Fibroblast of pulmonary artery (primary cell): ENCODE results near the gene DYRK3.

ENCODE experiments used
- DNase-seq: peaks from one replicate; pipeline ENCODE4 v3.0.0-alpha.2; 2010; ENCODE audit warnings: low read depth
- H3K4me3 ChIP-seq: replicated peaks from 2 replicates; pipeline ENCODE4 v1.5.1; 2011; ENCODE audit warnings: low read depth, mild to moderate bottlenecking, control low read depth, low read length, moderate library complexity
- TF ChIP-seq, protein P1 (sequence below): IDR thresholded peaks from 2 replicates; pipeline ENCODE4 v1.5.1; 2011; ENCODE audit warnings: mild to moderate bottlenecking, control low read depth, low read length, inconsistent platforms; ENCODE audit errors: missing control alignments

Gene DYRK3

DNA sequence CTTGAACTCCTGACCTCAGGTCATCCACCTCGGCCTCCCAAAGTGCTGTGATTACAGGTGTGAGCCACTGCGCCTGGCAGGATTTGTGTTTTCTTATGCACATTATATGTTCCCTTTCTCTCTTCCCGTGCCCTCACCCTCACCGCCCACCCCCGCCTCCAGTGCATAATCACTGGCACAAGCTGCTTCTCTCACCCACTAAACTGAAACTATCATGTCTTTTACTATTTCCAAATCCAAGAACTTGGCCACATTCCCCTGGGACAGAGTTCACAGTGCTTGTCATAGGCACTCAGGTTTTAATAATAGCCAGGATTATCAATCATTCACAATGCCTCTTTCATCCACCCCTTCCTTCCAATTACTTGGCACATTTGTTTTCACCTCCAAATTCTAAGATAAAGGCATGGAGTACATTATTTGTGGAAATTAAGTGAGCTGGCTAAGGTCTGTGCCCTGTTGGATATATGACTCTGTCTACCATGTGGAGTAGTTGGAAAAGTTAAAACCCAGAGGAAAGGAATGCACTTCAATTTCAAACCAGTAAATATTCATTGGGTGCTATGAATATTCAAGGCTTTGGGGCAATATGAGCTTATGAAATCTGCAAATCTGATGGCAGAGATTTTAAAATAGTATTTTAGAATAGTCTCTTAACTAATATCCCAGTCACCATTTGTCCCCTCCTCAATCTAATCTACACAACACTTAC, 31.8 kb downstream of the DYRK3 start:
- TF ChIP-seq, protein P1, sequence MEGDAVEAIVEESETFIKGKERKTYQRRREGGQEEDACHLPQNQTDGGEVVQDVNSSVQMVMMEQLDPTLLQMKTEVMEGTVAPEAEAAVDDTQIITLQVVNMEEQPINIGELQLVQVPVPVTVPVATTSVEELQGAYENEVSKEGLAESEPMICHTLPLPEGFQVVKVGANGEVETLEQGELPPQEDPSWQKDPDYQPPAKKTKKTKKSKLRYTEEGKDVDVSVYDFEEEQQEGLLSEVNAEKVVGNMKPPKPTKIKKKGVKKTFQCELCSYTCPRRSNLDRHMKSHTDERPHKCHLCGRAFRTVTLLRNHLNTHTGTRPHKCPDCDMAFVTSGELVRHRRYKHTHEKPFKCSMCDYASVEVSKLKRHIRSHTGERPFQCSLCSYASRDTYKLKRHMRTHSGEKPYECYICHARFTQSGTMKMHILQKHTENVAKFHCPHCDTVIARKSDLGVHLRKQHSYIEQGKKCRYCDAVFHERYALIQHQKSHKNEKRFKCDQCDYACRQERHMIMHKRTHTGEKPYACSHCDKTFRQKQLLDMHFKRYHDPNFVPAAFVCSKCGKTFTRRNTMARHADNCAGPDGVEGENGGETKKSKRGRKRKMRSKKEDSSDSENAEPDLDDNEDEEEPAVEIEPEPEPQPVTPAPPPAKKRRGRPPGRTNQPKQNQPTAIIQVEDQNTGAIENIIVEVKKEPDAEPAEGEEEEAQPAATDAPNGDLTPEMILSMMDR: no peak
- H3K4me3 ChIP-seq: no peak overlapping the region
- DNase-seq: no peak

DNA sequence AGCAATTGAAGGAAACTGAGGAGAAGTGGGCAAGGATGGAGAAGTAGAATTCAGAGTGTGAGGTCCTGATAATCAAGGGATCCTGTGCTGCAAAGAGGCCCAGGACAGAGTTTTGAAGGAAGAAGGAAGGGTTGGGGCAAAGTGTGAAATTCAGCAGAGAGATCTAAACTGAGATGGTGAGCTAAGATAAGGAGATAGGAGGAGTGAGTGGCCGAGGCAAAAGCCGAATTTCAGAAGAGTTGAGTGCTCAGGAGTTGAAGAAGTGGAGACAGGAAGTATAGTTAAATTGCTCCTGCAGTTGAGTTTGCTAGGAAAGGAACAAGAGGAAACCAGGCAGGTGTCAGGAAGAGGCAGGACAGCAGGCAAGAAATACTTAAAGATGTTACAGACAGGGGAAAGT, 33.0 kb downstream of the DYRK3 start:
- no peak for DNase-seq
- TF ChIP-seq, protein P1: no peak
- H3K4me3 ChIP-seq: no peak overlapping the region

DNA sequence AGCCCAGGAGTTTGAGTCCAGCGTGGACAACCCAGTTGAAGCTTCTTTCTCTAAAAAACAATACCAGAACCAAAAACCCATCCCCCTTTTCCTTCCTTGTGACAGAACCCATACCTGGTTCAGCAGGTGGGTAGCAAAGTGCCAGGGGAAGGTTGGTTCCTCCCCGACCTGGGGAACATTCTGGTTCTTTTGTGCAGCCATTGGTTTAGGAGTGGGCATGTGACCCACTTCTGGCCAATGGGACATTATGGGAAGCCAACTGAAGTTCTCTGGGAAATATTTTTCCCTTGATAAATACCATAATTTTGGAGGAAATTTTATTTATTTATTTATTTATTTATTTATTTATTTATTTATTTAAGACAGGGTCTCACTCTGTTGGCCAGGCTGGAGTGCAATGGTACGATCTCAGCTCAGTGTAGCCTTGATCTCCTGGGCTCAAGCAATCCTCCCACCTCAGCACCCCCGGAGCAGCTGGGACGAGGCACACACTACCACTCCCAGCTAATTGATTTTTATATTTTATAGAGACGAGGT, 33.6 kb downstream of the DYRK3 start:
- no peak for DNase-seq
- H3K4me3 ChIP-seq: no peak overlapping the region
- TF ChIP-seq, protein P1: no peak

DNA sequence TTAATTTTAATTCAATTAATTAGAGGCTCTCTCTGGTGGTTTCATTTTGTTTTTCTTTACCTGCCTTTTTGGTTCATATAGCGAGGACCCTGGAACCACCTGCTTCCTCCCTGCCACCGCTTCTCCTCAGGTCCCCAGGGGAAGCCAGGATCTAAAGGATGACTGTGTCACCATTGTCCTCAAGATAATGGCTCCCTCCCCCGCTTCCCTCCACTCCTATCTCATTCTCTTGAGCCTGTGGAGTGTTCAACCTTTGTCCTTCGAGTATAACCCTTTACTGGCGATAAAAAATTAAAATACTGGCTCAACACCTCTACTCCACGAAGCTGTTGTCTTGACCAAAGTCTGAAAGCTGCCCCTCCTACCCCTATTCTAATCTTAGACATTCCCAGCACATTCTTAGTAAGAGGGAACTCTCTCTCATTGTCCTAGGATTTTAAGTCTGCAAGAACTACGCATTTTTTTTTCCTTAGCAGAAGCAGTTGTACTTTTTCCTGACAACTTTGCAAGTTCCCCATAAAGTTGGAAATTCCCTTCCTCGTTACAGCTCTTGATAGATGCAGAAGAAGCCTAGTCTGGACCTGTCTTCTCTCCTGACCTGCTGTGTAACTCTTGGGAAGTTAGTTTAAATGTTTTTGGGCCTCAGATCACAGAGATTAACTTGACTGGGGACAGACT, 36.8 kb downstream of the DYRK3 start:
- no peak overlapping the region for H3K4me3 ChIP-seq
- no peak for DNase-seq
- TF ChIP-seq, protein P1: no peak

DNA sequence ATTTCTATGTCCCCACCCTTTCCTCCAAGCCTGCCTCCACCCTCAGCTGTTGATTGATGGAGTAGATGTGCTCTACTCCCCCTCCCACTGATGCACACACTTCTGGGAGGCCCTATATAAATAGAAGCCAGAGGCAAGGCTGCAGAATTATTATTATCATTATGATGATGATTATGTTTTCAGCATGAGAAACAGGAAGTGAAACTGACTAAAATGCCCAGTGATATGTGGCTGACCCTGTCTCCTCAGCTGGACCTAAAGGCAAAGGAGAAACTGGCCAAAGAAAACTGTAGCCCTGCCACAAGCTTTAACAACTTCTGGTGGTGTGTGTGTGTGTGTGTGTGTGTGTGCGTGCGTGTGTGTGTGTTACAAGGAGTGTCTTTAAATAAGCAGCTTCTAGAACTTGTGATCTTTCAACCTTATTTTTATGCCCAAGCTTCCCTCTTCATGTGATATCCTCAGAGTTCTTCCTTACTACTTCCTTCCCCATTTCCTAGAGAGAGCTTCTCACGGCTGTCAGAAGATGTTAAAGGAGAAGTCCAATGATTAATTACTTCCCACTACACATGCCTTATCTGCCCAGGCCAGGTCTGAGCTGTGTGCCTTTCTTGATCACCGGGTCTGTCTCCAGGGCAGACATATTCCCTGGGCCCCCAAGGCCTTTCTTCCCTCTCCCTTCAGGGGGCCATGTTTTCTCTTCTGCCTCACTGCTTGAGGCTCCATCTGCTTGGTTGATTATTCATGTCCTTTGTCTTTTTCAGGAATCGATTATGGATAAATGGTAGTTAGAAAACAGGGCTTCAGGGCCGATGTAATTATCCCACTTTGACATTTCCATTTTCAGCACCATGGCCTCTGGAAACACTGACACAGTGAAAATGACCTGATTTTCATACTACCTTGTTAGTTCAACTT, 37.8 kb downstream of the DYRK3 start:
- DNase-seq: peak; percentile 53
- H3K4me3 ChIP-seq: no peak overlapping the region
- TF ChIP-seq, protein P1: no peak

DNA sequence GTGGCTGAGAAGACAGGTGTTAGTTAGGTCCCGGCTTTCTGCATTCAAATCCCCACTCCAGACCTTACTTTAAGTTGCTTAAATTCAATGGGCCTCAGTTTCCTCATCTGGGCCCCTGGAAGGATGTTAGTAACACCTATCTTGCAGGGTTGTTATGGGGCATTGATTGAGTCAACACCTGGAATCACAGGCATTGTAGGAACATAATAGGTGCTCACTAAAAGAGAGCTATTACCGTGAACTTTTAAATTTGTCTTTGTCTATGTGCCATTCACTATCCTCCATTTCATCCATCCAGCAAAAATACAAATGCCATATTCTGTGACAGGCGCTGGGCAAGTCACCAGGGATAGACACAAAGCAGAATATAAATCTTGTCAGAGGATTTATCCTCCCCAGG, 38.9 kb downstream of the DYRK3 start:
- no peak for DNase-seq
- TF ChIP-seq, protein P1: no peak

More for the DNA sequence above, 38.9 kb downstream of the DYRK3 start:
- no peak overlapping the region for H3K4me3 ChIP-seq
